GM23338 (cell line): ENCODE measurements around the gene FKBP1A.

Experiments
- JUNB ChIP-seq: IDR thresholded peaks from one replicate; pipeline ENCODE4 v1.6.1; 2016; ENCODE audit warnings: antibody characterized with exemption; ENCODE audit not compliant: unreplicated experiment
- TF ChIP-seq, protein P1 (sequence below), 2 experiments: fragments of 200-600 bp in 1 of 2; sonication (generic) in 1 of 2; conservative IDR thresholded peaks; 2 replicates each; pipeline versions ENCODE4 v1.5.1 to v1.6.1; 2016 to 2017; ENCODE audit warnings: antibody characterized with exemption in 2 of 2, low read depth in 2 of 2, mild to moderate bottlenecking in 2 of 2, moderate library complexity in 1 of 2

DNA sequence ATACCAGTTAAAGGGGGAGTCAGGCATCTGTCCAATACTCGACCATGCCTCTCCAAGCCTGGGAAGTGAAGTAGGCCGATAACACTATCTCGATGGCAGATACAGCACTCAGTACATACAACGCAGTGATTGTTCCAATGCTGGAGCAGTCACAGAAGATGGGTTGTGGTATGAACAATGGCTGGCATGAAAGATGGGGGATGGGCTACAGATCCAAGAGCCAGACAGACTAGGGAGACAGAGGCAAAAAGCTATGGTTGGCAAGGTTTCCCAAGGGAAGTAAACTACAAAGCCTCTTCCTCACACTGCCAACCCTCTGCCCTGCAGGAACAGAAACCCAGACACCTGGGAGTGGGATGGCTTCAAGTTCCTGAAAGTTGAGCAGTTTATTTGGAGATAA is 19.2 kb downstream of the FKBP1A start:
- no peak for TF ChIP-seq JUNB
- TF ChIP-seq, protein P1, sequence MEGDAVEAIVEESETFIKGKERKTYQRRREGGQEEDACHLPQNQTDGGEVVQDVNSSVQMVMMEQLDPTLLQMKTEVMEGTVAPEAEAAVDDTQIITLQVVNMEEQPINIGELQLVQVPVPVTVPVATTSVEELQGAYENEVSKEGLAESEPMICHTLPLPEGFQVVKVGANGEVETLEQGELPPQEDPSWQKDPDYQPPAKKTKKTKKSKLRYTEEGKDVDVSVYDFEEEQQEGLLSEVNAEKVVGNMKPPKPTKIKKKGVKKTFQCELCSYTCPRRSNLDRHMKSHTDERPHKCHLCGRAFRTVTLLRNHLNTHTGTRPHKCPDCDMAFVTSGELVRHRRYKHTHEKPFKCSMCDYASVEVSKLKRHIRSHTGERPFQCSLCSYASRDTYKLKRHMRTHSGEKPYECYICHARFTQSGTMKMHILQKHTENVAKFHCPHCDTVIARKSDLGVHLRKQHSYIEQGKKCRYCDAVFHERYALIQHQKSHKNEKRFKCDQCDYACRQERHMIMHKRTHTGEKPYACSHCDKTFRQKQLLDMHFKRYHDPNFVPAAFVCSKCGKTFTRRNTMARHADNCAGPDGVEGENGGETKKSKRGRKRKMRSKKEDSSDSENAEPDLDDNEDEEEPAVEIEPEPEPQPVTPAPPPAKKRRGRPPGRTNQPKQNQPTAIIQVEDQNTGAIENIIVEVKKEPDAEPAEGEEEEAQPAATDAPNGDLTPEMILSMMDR (conservative IDR thresholded peaks at IDR 0.05; ENCODE audit: low read depth in 2 of 2) = no peak
